GM12891 (cell line): ENCODE data around the gene TRAPPC10.

Experiments
- POLR2A ChIP-seq: IDR thresholded peaks from 2 replicates; pipeline ENCODE4 v1.6.1; 2011; ENCODE audit warnings: low read depth, low read length, control low read depth
- POLR2AphosphoS5 ChIP-seq: IDR thresholded peaks from 2 replicates; pipeline ENCODE4 v1.6.1; 2011; ENCODE audit warnings: low read depth, low read length, control low read depth
- POU2F2 ChIP-seq: IDR thresholded peaks from 2 replicates; pipeline ENCODE4 v1.6.1; 2011; ENCODE audit warnings: low read depth, mild to moderate bottlenecking, control low read depth, low read length, moderate library complexity
- SPI1 ChIP-seq: IDR thresholded peaks from 2 replicates; pipeline ENCODE4 v1.6.1; 2011; ENCODE audit warnings: low read depth, low read length, control low read depth
- TAF1 ChIP-seq: IDR thresholded peaks from 2 replicates; pipeline ENCODE4 v1.6.1; 2011; ENCODE audit warnings: low read depth, low read length, control low read depth

DNA sequence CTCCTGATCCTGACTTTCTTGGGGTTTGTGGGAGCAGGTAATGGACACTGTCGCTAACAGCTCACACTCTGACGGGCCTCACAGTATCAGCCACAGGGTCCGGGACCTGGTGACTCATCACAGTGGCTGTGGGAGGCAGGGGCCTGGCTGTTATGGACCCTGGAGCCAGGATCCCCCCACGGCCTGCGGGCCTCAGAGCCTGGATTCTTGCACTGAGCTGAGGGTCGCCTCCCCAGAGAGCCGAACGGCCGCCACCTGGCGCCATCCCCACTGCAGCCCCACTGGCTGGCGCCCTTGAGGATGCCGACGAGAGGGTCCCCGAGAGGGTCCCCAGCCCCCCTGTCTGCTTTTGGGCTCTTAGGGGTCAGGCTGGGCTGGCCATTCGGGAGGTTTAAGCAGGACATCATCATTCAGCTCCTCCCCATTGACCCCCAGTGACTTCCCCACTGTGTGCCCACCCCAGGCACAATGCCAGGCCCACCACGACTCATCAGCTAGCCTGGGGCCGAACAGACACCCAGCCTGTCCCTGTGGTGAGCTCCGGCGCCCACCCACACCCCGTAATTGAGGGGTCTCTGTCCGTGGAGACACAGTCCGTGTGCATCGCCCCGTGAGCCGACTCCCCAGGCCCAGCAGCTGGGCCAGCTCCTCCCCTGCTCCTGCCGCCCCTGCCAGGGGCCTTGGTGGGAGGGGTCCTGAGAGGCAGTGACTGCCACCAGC is 30.8 kb upstream of the TRAPPC10 start:
- TF ChIP-seq SPI1, result no peak
- TF ChIP-seq TAF1, result no peak
- no peak for TF ChIP-seq POLR2AphosphoS5
- TF ChIP-seq POLR2A, result no peak
- TF ChIP-seq POU2F2, result no peak
